ENCODE measurements around the gene PHKB. TPM values are rescaled to one million over a fixed set of nuclear protein-coding genes. Genes with fewer than 3 reads are reported as not detected.
A peak's percentile ranks its signal among the peaks of the same experiment; 100 is the strongest.

Gene PHKB
- total and polyA plus RNA-seq, 2 donors (not counting 1 experiment from before 2014, with no cell fraction given): 50.4 to 223 TPM

DNA sequence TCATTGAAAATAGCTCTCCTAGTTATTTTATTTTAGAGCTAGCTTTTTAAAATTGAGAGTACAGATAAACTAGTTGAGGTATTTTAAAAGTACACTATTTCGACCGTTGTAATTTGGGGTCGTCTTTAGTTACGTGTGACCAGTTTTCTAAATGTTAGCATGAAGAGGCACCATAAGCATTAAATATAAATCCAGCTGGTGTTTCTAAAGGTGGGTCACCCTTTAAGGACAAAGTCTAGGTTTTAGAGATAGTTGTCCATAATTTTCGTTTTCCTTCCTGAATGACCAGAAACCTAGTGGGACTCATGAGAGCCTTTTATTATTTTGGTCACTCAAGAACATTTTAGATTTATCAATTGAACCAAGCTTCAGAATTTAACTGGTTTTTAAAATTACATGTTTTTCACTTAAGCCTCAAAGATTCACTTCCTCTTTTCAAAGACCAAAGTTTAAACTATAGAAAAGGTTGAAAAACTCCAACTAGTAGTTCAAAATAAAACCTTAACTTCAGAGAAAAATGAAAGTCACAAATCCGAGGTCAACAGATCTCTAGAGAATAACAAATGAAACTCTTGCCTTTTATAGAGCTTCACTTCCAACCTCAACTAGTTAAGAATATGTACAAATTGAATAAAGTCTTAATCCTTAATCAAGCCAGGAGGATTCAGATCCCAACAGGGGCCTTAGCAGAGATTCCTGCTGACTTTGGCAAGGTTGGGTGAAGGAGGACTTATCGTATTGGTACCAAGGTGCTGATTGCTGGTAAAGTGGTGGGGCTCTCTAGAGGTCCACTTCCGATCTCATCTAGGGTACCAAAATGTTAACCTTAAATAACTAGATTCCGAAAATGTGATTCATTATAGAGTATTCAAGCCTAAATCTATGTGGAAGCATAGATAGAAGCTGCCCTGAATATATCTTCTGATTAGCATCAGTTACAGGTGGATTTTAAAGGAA is 32.5 kb downstream of the PHKB start:
- H3K27me3 ChIP-seq (replicated peaks in 1 of 4; ENCODE audit: control extremely low read depth in 1 of 4, control insufficient read depth in 3 of 4, insufficient read depth in 4 of 4, low read length in 3 of 4): no peaks in the 10 kb centered on the region
- peak overlapping the region; percentile 61 for H3K9ac ChIP-seq (ENCODE audit: low read length)
- H3K4me3 ChIP-seq (ENCODE audit: control extremely low read depth in 1 of 5, extremely low read depth in 1 of 5, insufficient read depth in 1 of 5, low read depth in 2 of 5, low read length in 4 of 5): peak overlapping the region; percentile 19 to 71 (median 37)
- peak overlapping the region; percentile 66 for H2AFZ ChIP-seq (ENCODE audit: insufficient read depth, low read depth, low read length, poor library complexity, severe bottlenecking)
- peak overlapping the region; percentile 81 to 85 for H3K27ac ChIP-seq (ENCODE audit: low read length in 2 of 2)
- Mint-ChIP-seq H3K4me3 (peak overlapping the region; percentile 96), H3K27me3 (no peaks in the 10 kb centered on the region), H3K9me3 (ENCODE audit: insufficient read depth) (peaks cover under 1% of the 10 kb centered on the region), H3K27ac (peak overlapping the region; percentile 98), H3K4me1 (peaks cover 53% of the 10 kb centered on the region)
- POLR2A ChIA-PET: interaction anchor here (1.0 to 3.6 kb wide), 4 partner anchors 11 to 33 kb away, joined by 3 to 41 read pairs (median 13); partner anchors contain the start of genes ITFG1 and PHKB
- no CpG with 5 or more reads among the region's 9 CpGs for WGBS (ENCODE audit: insufficient coverage)
- H3K79me2 ChIP-seq (ENCODE audit: control insufficient read depth, insufficient read depth, low read length): peaks cover 62% of the 10 kb centered on the region
- intact Hi-C loops (cut with micrococcal nuclease): loop anchor here (1.0 to 10.0 kb wide), 7 partner anchors 12 to 1119 kb away; partner anchors contain the start of genes DNAJA2, ITFG1, N4BP1 and NETO2
- TF ChIP-seq, protein P1, sequence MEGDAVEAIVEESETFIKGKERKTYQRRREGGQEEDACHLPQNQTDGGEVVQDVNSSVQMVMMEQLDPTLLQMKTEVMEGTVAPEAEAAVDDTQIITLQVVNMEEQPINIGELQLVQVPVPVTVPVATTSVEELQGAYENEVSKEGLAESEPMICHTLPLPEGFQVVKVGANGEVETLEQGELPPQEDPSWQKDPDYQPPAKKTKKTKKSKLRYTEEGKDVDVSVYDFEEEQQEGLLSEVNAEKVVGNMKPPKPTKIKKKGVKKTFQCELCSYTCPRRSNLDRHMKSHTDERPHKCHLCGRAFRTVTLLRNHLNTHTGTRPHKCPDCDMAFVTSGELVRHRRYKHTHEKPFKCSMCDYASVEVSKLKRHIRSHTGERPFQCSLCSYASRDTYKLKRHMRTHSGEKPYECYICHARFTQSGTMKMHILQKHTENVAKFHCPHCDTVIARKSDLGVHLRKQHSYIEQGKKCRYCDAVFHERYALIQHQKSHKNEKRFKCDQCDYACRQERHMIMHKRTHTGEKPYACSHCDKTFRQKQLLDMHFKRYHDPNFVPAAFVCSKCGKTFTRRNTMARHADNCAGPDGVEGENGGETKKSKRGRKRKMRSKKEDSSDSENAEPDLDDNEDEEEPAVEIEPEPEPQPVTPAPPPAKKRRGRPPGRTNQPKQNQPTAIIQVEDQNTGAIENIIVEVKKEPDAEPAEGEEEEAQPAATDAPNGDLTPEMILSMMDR (IDR thresholded peaks at IDR 0.05): no peak
- TF ChIP-seq EZH2 (IDR thresholded peaks at IDR 0.05; ENCODE audit: borderline replicate concordance, insufficient read depth, low read depth, low read length, poor library complexity, severe bottlenecking): no peak
- CTCF ChIA-PET: interaction anchor here (0.9 to 4.6 kb wide), 9 partner anchors 12 to 350 kb away, joined by 3 to 50 read pairs (median 4); partner anchors contain the start of genes ITFG1, NETO2 and PHKB
- ATAC-seq (ENCODE audit: low read depth) (peak; percentile 53), DNase-seq (peak; percentile 66)
- H3K36me3 ChIP-seq (replicated peaks in 1 of 2; ENCODE audit: control extremely low read depth in 1 of 2, control insufficient read depth in 1 of 2, extremely low read depth in 1 of 2, insufficient read depth in 2 of 2, low read length in 1 of 2): peaks cover 9 to 21% of the 10 kb centered on the region in 2 experiments
- peak overlapping the region; percentile 86 for H3K4me2 ChIP-seq (replicated peaks; ENCODE audit: low read depth, low read length, poor library complexity, severe bottlenecking)
- peaks cover 37 to 40% of the 10 kb centered on the region in 2 donors for H3K4me1 ChIP-seq (ENCODE audit: control insufficient read depth in 2 of 2, insufficient read depth in 2 of 2, low read length in 2 of 2)
- no peaks in the 10 kb centered on the region for H4K20me1 ChIP-seq (ENCODE audit: control insufficient read depth, insufficient read depth, low read length, poor library complexity, severe bottlenecking)
- peaks cover 8 to 17% (median 17%) of the 10 kb centered on the region in 3 donors for H3K9me3 ChIP-seq (ENCODE audit: control extremely low read depth in 1 of 3, control insufficient read depth in 2 of 3, insufficient read depth in 1 of 3, low read length in 2 of 3)

All from B cell (primary cell).